Measurements from ENCODE around the gene ITPKB.

DNA sequence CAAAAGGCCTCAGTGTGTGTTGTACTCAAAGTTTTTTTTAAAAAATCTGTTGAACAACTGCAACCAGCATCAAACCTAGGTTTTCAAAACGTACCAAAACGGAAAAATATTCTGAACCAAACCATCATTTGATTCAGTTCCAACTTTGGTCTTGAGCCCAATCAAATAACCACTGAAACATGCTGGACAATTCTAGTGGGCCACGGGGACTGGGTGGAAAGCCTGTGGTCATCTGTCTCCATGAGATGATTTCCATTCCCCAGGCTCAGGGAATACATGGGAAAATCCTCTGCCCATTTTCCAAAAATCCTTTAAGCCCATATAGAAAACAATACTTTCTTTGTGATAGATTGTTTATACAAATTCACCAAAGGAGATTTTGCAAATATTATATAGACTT, 22.5 kb downstream of the ITPKB start:
- TF ChIP-seq CTCF (IDR thresholded peaks at IDR 0.05) = no peak
- TF ChIP-seq EZH2phosphoT487 (IDR thresholded peaks at IDR 0.05) = no peak
- TF ChIP-seq EZH2 (IDR thresholded peaks at IDR 0.05) = no peak
